Parathyroid adenoma (tissue), 2 donors: ENCODE results near the gene COPZ2.

Source experiments
- H2AFZ ChIP-seq: fragments of 300-600 bp; sonication (generic); one replicate; pipeline ENCODE4 v1.7.0; 2017; ENCODE audit warnings: antibody characterized with exemption, mild to moderate bottlenecking
- H3K27ac ChIP-seq: fragments of 300-600 bp; sonication (generic); one replicate; pipeline ENCODE4 v1.7.0; 2017
- H3K27me3 ChIP-seq: fragments of 300-600 bp; sonication (generic); one replicate; pipeline ENCODE4 v1.7.0; 2017; ENCODE audit warnings: low read length; ENCODE audit not compliant: control insufficient read depth, insufficient read depth
- H3K36me3 ChIP-seq: fragments of 300-600 bp; sonication (generic); one replicate; pipeline ENCODE4 v1.7.0; 2017; ENCODE audit warnings: low read length; ENCODE audit not compliant: control insufficient read depth, insufficient read depth
- H3K4me1 ChIP-seq: fragments of 300-600 bp; sonication (generic); one replicate; pipeline ENCODE4 v1.7.0; 2017; ENCODE audit warnings: control low read depth
- H3K4me2 ChIP-seq: fragments of 300-600 bp; sonication (generic); one replicate; pipeline ENCODE4 v1.7.0; 2017; ENCODE audit warnings: low read length
- H3K4me3 ChIP-seq: fragments of 300-600 bp; sonication (generic); one replicate; pipeline ENCODE4 v1.7.0; 2017; ENCODE audit warnings: low read depth, low read length
- H3K79me2 ChIP-seq: fragments of 300-600 bp; sonication (generic); one replicate; pipeline ENCODE4 v1.7.0; 2017; ENCODE audit warnings: control low read depth
- H3K9ac ChIP-seq: fragments of 300-600 bp; sonication (generic); one replicate; pipeline ENCODE4 v1.7.0; 2017; ENCODE audit warnings: mild to moderate bottlenecking
- H3K9me3 ChIP-seq: fragments of 300-600 bp; sonication (generic); one replicate; pipeline ENCODE4 v1.7.0; 2017; ENCODE audit warnings: low read length; ENCODE audit not compliant: control insufficient read depth
- CTCF ChIP-seq: fragments of 300-600 bp; sonication (generic); IDR thresholded peaks from one replicate; pipeline ENCODE4 v1.7.0; 2017; ENCODE audit warnings: antibody characterized with exemption, mild to moderate bottlenecking
- donor health status: primary hyperparathyroidism.

Gene COPZ2

GRCh38 chr17:47994724-47995123 is 42.9 kb downstream of the COPZ2 start:
- no peak for TF ChIP-seq CTCF
- no peak overlapping the region for H3K27ac ChIP-seq
- no peak overlapping the region for H3K4me2 ChIP-seq
- no peaks in the 10 kb centered on the region for H3K27me3 ChIP-seq
- H3K4me1 ChIP-seq: no peaks in the 10 kb centered on the region
- no peak overlapping the region for H3K9ac ChIP-seq
- no peak overlapping the region for H2AFZ ChIP-seq
- H3K36me3 ChIP-seq: no peaks in the 10 kb centered on the region
- no peak overlapping the region for H3K4me3 ChIP-seq
- no peaks in the 10 kb centered on the region for H3K9me3 ChIP-seq
- H3K79me2 ChIP-seq: no peaks in the 10 kb centered on the region

GRCh38 chr17:47993964-47994363 is 43.6 kb downstream of the COPZ2 start:
- H3K36me3 ChIP-seq: no peaks in the 10 kb centered on the region
- H3K9ac ChIP-seq: no peak overlapping the region
- H3K4me2 ChIP-seq: no peak overlapping the region
- no peak overlapping the region for H3K4me3 ChIP-seq
- no peaks in the 10 kb centered on the region for H3K9me3 ChIP-seq
- H3K4me1 ChIP-seq: no peaks in the 10 kb centered on the region
- H3K79me2 ChIP-seq: no peaks in the 10 kb centered on the region
- H3K27ac ChIP-seq: no peak overlapping the region
- H3K27me3 ChIP-seq: no peaks in the 10 kb centered on the region
- no peak overlapping the region for H2AFZ ChIP-seq
- no peak for TF ChIP-seq CTCF

GRCh38 chr17:47993031-47993564 is 44.5 kb downstream of the COPZ2 start:
- TF ChIP-seq CTCF: no peak
- no peak overlapping the region for H3K27ac ChIP-seq
- H3K27me3 ChIP-seq: no peaks in the 10 kb centered on the region
- H3K79me2 ChIP-seq: no peaks in the 10 kb centered on the region
- H3K4me3 ChIP-seq: no peak overlapping the region
- peaks cover 4% of the 10 kb centered on the region for H3K4me1 ChIP-seq
- no peak overlapping the region for H2AFZ ChIP-seq
- no peaks in the 10 kb centered on the region for H3K36me3 ChIP-seq
- no peak overlapping the region for H3K4me2 ChIP-seq
- H3K9ac ChIP-seq: no peak overlapping the region
- no peaks in the 10 kb centered on the region for H3K9me3 ChIP-seq

GRCh38 chr17:47992216-47992615 is 45.4 kb downstream of the COPZ2 start:
- Histone ChIP-seq H3K27ac (no peak overlapping the region), H3K9ac (no peak overlapping the region)
- no peak for TF ChIP-seq CTCF

GRCh38 chr17:47990962-47991731 is 46.5 kb downstream of the COPZ2 start:
- Histone ChIP-seq H3K9ac (no peak overlapping the region), H3K4me3 (no peak overlapping the region), H3K4me2 (no peak overlapping the region), H3K9me3 (no peaks in the 10 kb centered on the region), H3K4me1 (peaks cover 21% of the 10 kb centered on the region), H3K27ac (no peak overlapping the region), H2AFZ (no peak overlapping the region), H3K36me3 (no peaks in the 10 kb centered on the region), H3K27me3 (no peaks in the 10 kb centered on the region), H3K79me2 (no peaks in the 10 kb centered on the region)
- TF ChIP-seq CTCF: no peak

More at GRCh38 chr17:47992216-47992615, 45.4 kb downstream of the COPZ2 start:
- no peak overlapping the region for H2AFZ ChIP-seq
- H3K27me3 ChIP-seq: no peaks in the 10 kb centered on the region
- no peak overlapping the region for H3K4me2 ChIP-seq
- H3K36me3 ChIP-seq: no peaks in the 10 kb centered on the region
- H3K79me2 ChIP-seq: no peaks in the 10 kb centered on the region
- H3K4me3 ChIP-seq: no peak overlapping the region
- no peaks in the 10 kb centered on the region for H3K9me3 ChIP-seq
- H3K4me1 ChIP-seq: peaks cover 13% of the 10 kb centered on the region
